GM23338 (cell line): ENCODE results near the gene CD180. TPM values are rescaled to one million over a fixed set of nuclear protein-coding genes. Genes with fewer than 3 reads are reported as not detected.

Experiments
- ATAC-seq: fragments of 200-7000 bp; cut with Tn5 transposase; 3 replicates; pipeline ENCODE4 v1.9.1; 2020
- DNase-seq: peaks from one replicate; pipeline ENCODE4 v3.0.0-alpha.2; 2015; ENCODE audit warnings: low spot score
- H2AFZ ChIP-seq: fragments of 200-600 bp; sonication (generic); 2 replicates; pipeline ENCODE4 v1.8.0; 2016; ENCODE audit warnings: antibody characterized with exemption, mild to moderate bottlenecking, moderate library complexity
- H3F3A ChIP-seq: fragments of 200-600 bp; sonication (generic); replicated peaks from 2 replicates; pipeline ENCODE4 v1.8.0; 2017; ENCODE audit warnings: antibody characterized with exemption, mixed run types, low read depth
- H3K27ac ChIP-seq: fragments of 200-600 bp; sonication (generic); 2 replicates; pipeline ENCODE4 v1.6.1; 2016; ENCODE audit warnings: low read depth
- H3K27me3 ChIP-seq: fragments of 200-600 bp; sonication (generic); 2 replicates; pipeline ENCODE4 v1.8.0; 2016; ENCODE audit warnings: mild to moderate bottlenecking, mixed run types, moderate library complexity; ENCODE audit not compliant: insufficient read depth
- H3K36me3 ChIP-seq: fragments of 200-600 bp; sonication (generic); 2 replicates; pipeline ENCODE4 v1.8.0; 2016; ENCODE audit warnings: mild to moderate bottlenecking; ENCODE audit not compliant: insufficient read depth
- H3K4me1 ChIP-seq: fragments of 200-600 bp; sonication (generic); 2 replicates; pipeline ENCODE4 v1.8.0; 2016; ENCODE audit warnings: mild to moderate bottlenecking, moderate library complexity; ENCODE audit not compliant: insufficient read depth
- H3K4me2 ChIP-seq: fragments of 200-600 bp; sonication (generic); 2 replicates; pipeline ENCODE4 v1.7.1; 2017; ENCODE audit warnings: mixed run types
- H3K4me3 ChIP-seq: fragments of 200-600 bp; sonication (generic); 2 replicates; pipeline ENCODE4 v1.6.1; 2016; ENCODE audit warnings: mixed run types
- H3K79me2 ChIP-seq: fragments of 200-600 bp; sonication (generic); replicated peaks from 2 replicates; pipeline ENCODE4 v1.8.0; 2017; ENCODE audit warnings: mild to moderate bottlenecking; ENCODE audit not compliant: insufficient read depth
- H3K9me2 ChIP-seq: fragments of 200-600 bp; sonication (generic); 2 replicates; pipeline ENCODE4 v1.8.0; 2017; ENCODE audit not compliant: insufficient read depth
- H4K20me1 ChIP-seq: fragments of 200-600 bp; sonication (generic); replicated peaks from 2 replicates; pipeline ENCODE4 v1.8.0; 2017; ENCODE audit warnings: mild to moderate bottlenecking; ENCODE audit not compliant: insufficient read depth
- H3K27ac Mint-ChIP-seq: 2 replicates; pipeline ENCODE4 v1.8.0; 2020; ENCODE audit warnings: inconsistent platforms, mild to moderate bottlenecking, moderate library complexity, mixed read lengths
- H3K27me3 Mint-ChIP-seq: 3 replicates; pipeline ENCODE4 v1.8.0; 2022; ENCODE audit warnings: low read depth, mild to moderate bottlenecking, moderate library complexity, mixed read lengths, inconsistent platforms; ENCODE audit not compliant: insufficient read depth, poor library complexity
- H3K36me3 Mint-ChIP-seq: 3 replicates; pipeline ENCODE4 v1.8.0; 2021; ENCODE audit warnings: low read depth, mild to moderate bottlenecking, inconsistent platforms, moderate library complexity, mixed read lengths
- H3K4me1 Mint-ChIP-seq: 3 replicates; pipeline ENCODE4 v1.8.0; 2020; ENCODE audit warnings: mild to moderate bottlenecking, inconsistent platforms, mixed read lengths
- H3K4me3 Mint-ChIP-seq: 3 replicates; pipeline ENCODE4 v1.8.0; 2021; ENCODE audit warnings: moderate library complexity, mild to moderate bottlenecking, inconsistent platforms, mixed read lengths
- H3K9me3 Mint-ChIP-seq: 3 replicates; pipeline ENCODE4 v1.8.0; 2020; ENCODE audit warnings: moderate library complexity, mild to moderate bottlenecking, inconsistent platforms, mixed read lengths
- CREB1 ChIP-seq: fragments of 250-450 bp; sonication (Bioruptor Pico); IDR thresholded peaks from 2 replicates; pipeline ENCODE4 v1.5.0; 2020; ENCODE audit warnings: low read depth, mild to moderate bottlenecking, moderate library complexity
- CTCF ChIP-seq, 2 experiments: fragments of 200-600 bp in 1 of 2; sonication (generic) in 1 of 2; conservative IDR thresholded peaks; 2 replicates each; pipeline versions ENCODE4 v1.5.1 to v1.6.1; 2016 to 2017; ENCODE audit warnings: antibody characterized with exemption in 2 of 2, low read depth in 2 of 2, mild to moderate bottlenecking in 2 of 2, moderate library complexity in 1 of 2
- ETS1 ChIP-seq: IDR thresholded peaks from 2 replicates; pipeline ENCODE4 v1.6.1; 2016; ENCODE audit warnings: antibody characterized with exemption
- EZH2 ChIP-seq: fragments of 200-600 bp; sonication (generic); IDR thresholded peaks from one replicate; pipeline ENCODE4 v1.8.0; 2017; ENCODE audit warnings: antibody characterized with exemption, mild to moderate bottlenecking, low read depth; ENCODE audit not compliant: unreplicated experiment
- EZH2phosphoT487 ChIP-seq: fragments of 200-600 bp; sonication (generic); IDR thresholded peaks from one replicate; pipeline ENCODE4 v1.8.1; 2018; ENCODE audit warnings: antibody characterized with exemption; ENCODE audit not compliant: unreplicated experiment
- JUNB ChIP-seq: IDR thresholded peaks from one replicate; pipeline ENCODE4 v1.6.1; 2016; ENCODE audit warnings: antibody characterized with exemption; ENCODE audit not compliant: unreplicated experiment
- NANOG ChIP-seq: IDR thresholded peaks from 2 replicates; pipeline ENCODE4 v1.6.1; 2016; ENCODE audit warnings: antibody characterized with exemption, borderline replicate concordance
- POLR2AphosphoS5 ChIP-seq: IDR thresholded peaks from 2 replicates; pipeline ENCODE4 v1.6.1; 2016; ENCODE audit warnings: antibody characterized with exemption, low read depth
- REST ChIP-seq: IDR thresholded peaks from one replicate; pipeline ENCODE4 v1.6.1; 2018; ENCODE audit warnings: antibody characterized with exemption; ENCODE audit not compliant: unreplicated experiment
- STAT1 ChIP-seq: IDR thresholded peaks from one replicate; pipeline ENCODE4 v1.6.1; 2016; ENCODE audit warnings: antibody characterized with exemption; ENCODE audit not compliant: unreplicated experiment
- ZNF114 ChIP-seq: fragments of 250-450 bp; sonication (Bioruptor Pico); IDR thresholded peaks from 2 replicates; pipeline ENCODE4 v1.5.0; 2020; ENCODE audit warnings: mild to moderate bottlenecking, moderate library complexity
- ZNF331 ChIP-seq: fragments of 250-450 bp; sonication (Bioruptor Pico); IDR thresholded peaks from 2 replicates; pipeline ENCODE4 v1.5.0; 2020; ENCODE audit warnings: low read depth, mild to moderate bottlenecking, moderate library complexity
- ZNF462 ChIP-seq: fragments of 250-450 bp; sonication (Bioruptor Pico); IDR thresholded peaks from 2 replicates; pipeline ENCODE4 v1.5.0; 2020; ENCODE audit warnings: mild to moderate bottlenecking, moderate library complexity
- polyA plus RNA-seq: library from polyadenylated mRNA; unstranded; fragments of >200 nt; fragmentation: Nextera tagmentation; extraction: Ambion mirVana; gene quantifications from 2 replicates; pipeline ENCODE4 v1.2.1, GENCODE V29; 2016
- total RNA-seq: library from RNA; depleted of rRNA; stranded (reverse); fragments of >200 nt; shearing (Covaris generic); gene quantifications from 2 replicates; pipeline ENCODE4 v1.2.3, GENCODE V29; 2014

CD180 gene
- total and polyA plus RNA-seq, 2 experiments from 2014 or later = not detected

GRCh38 chr5:67190861-67191260 lies 5.7 kb downstream of the CD180 start:
- no peak overlapping the region for H3K4me3 ChIP-seq
- H3K27me3 Mint-ChIP-seq = peaks cover 5% of the 10 kb centered on the region
- H3K4me3 Mint-ChIP-seq = no peak overlapping the region
- H3F3A ChIP-seq = no peaks in the 10 kb centered on the region
- H3K9me3 Mint-ChIP-seq = peaks cover 9% of the 10 kb centered on the region
- DNase-seq = peak; percentile 50
- peak overlapping the region; percentile 1; the same call in 1 of the 2 replicates for H2AFZ ChIP-seq
- no peak for TF ChIP-seq NANOG
- no peak for TF ChIP-seq STAT1
- TF ChIP-seq ZNF331 (CRISPR knock-in tag) = no peak
- no peak for TF ChIP-seq EZH2phosphoT487
- TF ChIP-seq REST = no peak
- TF ChIP-seq CTCF (conservative IDR thresholded peaks at IDR 0.05; ENCODE audit: low read depth in 2 of 2) = no peak
- no peak for TF ChIP-seq CREB1 (CRISPR knock-in tag)
- no peak for TF ChIP-seq EZH2
- no peak for TF ChIP-seq ZNF114
- no peak for TF ChIP-seq JUNB
- no peak for TF ChIP-seq ZNF462 (CRISPR knock-in tag)
- TF ChIP-seq ETS1 = no peak
- no peak for TF ChIP-seq POLR2AphosphoS5
- no peak overlapping the region for H3K27ac ChIP-seq
- H3K4me2 ChIP-seq = 0 out of 2 replicates have a peak overlapping the region, but pooled peaks have one; percentile 3
- no peaks in the 10 kb centered on the region for H3K36me3 ChIP-seq
- peak; percentile 81 for ATAC-seq
- H3K79me2 ChIP-seq = no peaks in the 10 kb centered on the region
- no peaks in the 10 kb centered on the region for H4K20me1 ChIP-seq
- 0 out of 2 replicates have a peak, but pooled peaks cover 6% of the 10 kb centered on the region for H3K4me1 ChIP-seq
- no peaks in the 10 kb centered on the region for H3K27me3 ChIP-seq
- H3K27ac Mint-ChIP-seq = no peak overlapping the region
- peaks cover 10% of the 10 kb centered on the region for H3K4me1 Mint-ChIP-seq
- peaks cover 6% of the 10 kb centered on the region; the same call in 2 of the 3 replicates for H3K36me3 Mint-ChIP-seq
- 0 out of 2 replicates have a peak, but pooled peaks cover 6% of the 10 kb centered on the region for H3K9me2 ChIP-seq
